GM10847 (cell line): Measurements from ENCODE around the gene HTRA2.

Experiments
- POLR2A ChIP-seq: IDR thresholded peaks from 2 replicates; pipeline ENCODE4 v1.6.1; 2011; ENCODE audit not compliant: insufficient read length; ENCODE audit errors: extremely low read depth

Gene HTRA2

GRCh38 chr2:74576211-74576862 lies 46.6 kb downstream of the HTRA2 start:
- no peak for TF ChIP-seq POLR2A

GRCh38 chr2:74576863-74577229 lies 47.1 kb downstream of the HTRA2 start:
- no peak for TF ChIP-seq POLR2A

DNA sequence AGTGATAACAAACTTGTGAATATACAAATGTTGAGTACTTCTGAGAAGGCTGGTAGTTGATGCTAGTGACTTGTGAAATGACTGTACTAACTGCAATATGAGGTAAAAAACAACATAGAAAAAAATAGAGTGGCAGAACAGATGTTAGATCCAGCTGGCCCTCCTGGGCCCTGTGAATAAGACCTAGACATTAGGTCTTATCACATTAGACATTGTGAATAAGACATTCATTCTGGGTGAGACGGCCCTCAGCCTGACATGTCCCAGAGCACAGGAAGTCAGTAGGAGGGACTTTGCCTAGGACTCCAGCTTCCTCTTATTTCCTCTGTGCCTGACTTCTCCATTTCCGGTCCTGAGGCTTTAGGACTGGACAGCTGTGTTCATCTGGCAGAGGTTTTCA lies 47.7 kb downstream of the HTRA2 start:
- no peak for TF ChIP-seq POLR2A

GRCh38 chr2:74578408-74578807 lies 48.7 kb downstream of the HTRA2 start:
- no peak for TF ChIP-seq POLR2A

DNA sequence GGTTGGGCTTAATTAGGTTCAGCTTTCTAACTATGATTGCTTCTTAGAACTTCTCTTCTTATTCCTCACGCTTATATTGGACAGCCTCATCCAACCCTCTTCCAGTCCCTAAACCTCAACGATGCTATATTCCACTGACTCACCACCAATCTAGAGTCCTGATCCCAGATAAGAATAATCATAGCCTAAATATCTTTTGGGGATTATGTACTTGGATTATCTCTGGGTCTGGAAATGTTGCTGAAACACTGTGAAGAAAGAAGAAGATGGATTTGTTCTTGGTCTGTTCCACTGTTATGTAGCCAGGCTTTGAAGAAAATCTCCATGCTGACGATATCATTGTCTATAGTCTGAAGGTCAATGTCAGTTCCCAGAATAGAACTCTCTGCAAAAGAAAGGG lies 51.7 kb downstream of the HTRA2 start:
- TF ChIP-seq POLR2A, result no peak

GRCh38 chr2:74582184-74582583 lies 52.5 kb downstream of the HTRA2 start:
- TF ChIP-seq POLR2A, result no peak
